Activated CD4-positive, alpha-beta T cell treated with anti-CD3 and anti-CD28 coated beads, Interleukin-2, amount 50 U/mL, for 1 hour (primary cell): ENCODE data around the gene MYO19.

Source experiments
- DNase-seq: peaks from one replicate; pipeline ENCODE4 v3.0.0-alpha.2; 2020

The MYO19 gene

GRCh38 chr17:36534840-36535668 is at the start of gene MYO19, which contains the start of gene PIGW:
Gene MYO19, minus strand, starts transcription at chr17:36534868. Its CDS starts 2,330 bp downstream, at chr17:36532538.
Gene PIGW, plus strand, starts transcription at chr17:36534987. Its CDS starts 2,115 bp downstream, at chr17:36537102.
- peak; percentile 80 for DNase-seq

GRCh38 chr17:36583787-36584186 is 49.1 kb upstream of the MYO19 start:
- no peak for DNase-seq

DNA sequence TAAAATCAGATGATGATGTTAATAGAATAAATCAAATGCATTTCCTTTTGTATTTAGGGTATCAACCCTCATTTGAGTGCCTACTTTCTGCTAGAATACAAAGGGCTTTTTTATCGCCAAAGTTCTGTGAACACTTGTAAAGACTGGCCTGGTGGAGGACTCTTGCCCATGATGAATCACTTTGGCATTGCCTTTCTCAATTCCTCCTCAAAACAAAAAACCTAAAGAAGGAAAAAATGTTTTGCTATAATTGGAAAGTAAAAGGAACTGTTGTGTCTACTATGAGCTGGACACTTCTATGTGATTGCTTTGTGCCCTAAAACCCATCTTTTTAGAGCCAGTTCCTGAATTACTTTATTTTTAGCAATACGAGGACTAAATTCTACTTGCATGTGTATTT is 44.0 kb upstream of the MYO19 start:
- no peak for DNase-seq

DNA sequence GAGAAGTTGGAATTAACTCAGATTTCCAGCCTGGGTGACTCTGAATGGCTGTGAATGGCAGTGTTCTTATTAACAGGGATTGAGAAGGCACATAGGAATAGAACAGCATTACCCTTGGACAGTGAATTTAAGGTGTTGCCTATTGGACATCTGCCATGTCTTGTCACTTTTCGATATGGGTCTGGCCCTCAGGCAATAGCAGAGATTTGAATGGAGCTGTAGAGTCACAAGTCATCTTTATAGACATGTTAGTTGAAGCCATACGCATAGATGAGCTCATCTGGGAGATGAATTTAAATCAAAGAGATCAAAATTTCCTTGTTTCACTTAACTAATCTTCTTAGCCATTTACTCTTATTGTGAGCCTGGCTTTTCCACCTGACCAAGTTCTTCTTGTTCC is 42.1 kb upstream of the MYO19 start:
- DNase-seq = no peak

DNA sequence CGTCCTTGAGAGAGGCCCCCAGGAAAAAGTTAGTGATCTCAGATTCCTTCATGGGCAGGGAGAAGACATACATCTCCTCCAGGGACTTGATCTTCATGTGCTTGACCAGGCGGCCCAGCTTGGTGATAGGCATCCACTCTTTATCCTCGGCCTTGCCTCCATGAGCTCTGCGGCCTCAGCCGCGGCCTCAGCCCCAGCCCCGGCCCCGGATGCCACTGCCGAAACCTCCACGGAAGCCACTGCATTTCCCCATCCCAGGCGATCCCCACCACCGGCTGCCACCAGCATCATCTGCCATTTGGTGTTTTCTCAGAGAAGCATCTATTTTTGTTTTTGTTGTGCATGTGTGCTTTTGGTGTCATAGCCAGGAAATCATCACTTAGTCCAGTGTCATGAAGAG is 40.4 kb upstream of the MYO19 start:
- DNase-seq = no peak

GRCh38 chr17:36566081-36566480 is 31.4 kb upstream of the MYO19 start:
- DNase-seq = no peak

- DNase-seq = no peak
Measured at GRCh38 chr17:36553459-36553858, 18.8 kb upstream of the MYO19 start.

GRCh38 chr17:36550491-36551417 is 16.1 kb upstream of the MYO19 start:
- DNase-seq = no peak

DNA sequence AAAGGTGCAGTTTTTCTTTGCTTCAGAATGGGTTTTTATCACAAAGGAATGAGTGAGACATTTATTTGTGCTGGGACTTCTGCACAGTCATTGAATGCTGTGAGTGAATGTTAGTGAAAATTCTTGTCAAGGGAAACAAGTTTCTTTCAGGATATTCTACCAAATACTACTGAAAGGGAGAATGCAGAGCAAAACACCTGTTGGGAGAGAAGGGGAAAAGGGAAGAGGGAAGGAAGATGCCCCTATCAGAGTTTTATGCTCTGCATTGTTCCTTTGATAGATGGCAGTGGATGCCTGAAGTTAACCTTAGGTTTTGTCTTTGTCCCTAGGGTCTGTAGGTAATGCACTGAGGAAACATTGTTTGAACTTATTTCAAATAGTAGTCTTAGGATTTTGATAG is 13.1 kb upstream of the MYO19 start:
- no peak for DNase-seq

GRCh38 chr17:36546418-36547093 is 11.9 kb upstream of the MYO19 start:
- no peak for DNase-seq

DNA sequence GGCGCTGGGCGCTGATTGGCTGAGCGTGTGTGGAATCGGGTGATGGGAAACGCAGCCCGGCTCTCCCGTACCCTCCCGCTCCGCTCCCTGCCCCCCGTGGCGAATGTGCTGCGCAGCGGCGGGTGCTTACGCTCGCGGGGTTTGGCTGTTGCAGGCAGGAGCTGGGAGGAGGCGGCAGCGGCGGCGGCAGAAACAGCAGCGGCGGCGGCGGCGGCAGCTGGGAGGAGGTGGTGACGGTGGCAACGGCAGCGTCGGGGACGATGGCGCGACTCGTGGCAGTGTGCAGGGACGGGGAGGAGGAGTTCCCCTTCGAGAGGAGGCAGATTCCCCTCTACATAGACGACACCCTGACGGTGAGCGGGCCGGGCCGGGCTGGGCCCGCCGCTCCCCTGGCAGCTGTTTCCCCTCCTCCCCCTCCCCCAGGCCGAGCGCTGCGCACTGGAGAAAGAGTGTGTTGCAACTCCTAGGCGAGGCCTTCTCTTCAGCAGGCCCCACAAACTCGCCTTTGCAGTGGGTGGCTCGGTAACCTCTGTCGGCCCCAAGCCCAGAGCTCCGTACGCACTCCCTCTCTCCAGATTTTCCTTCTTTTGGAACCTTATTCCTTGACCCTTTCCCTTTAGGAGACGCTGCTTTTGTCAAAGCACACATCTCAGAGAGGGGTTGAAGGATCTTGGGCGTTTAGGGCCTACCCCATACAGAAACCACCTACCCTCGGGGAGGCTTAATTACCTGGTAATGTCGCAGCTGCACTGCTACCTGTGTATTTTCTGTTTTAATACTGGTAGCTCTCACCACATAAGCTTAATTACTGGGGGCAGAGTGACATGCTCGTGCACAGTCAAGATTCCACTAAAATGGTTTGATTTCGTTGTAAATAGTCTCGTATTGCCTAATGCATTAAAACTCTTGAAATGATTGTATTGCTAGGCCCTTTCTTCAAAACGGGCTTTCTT is 11.1 kb upstream of the MYO19 start:
- DNase-seq = peak; percentile 97

DNA sequence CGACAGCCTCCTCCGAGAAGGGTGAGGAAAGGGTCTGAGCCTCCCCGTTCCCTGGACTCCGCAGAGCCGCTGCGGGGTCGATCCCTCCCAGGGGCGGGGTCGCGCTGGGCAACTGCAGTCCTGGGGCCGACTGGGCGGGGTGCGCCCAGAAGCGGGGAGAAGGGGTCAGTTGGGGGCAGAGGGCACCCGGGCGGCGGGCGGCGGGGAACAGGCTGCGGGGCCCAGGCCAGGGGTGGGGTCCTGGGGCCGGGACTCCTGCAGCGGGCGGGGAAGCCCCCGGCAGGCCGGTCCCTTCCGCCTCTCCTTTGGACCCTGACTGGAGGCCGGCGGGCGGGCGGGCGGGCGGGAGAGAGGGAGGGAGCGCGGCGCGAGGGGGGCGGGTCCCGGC is 10.4 kb upstream of the MYO19 start:
- DNase-seq = no peak

- peak; percentile 91 for DNase-seq
Measured at GRCh38 chr17:36544307-36545076, 9.8 kb upstream of the MYO19 start, which contains the start of gene GGNBP2. Gene GGNBP2, plus strand, starts transcription at chr17:36544919. Its CDS starts 806 bp downstream, at chr17:36545725.

DNA sequence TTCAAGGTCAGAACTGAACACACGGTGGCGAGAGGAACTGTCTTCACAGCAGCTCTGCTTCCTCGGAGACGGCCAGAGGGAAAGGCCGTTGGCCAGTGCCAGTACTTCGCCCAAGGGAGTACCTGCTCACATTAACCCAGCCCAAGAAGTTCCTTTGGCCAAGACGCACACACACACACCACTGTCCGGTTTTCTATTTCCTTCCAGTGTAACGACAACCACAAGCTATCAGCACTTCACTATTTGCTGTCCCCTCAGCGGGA is 9.3 kb upstream of the MYO19 start:
- DNase-seq = no peak

- no peak for DNase-seq
Measured at GRCh38 chr17:36542755-36543154, 8.1 kb upstream of the MYO19 start.

GRCh38 chr17:36540696-36541095 is 6.0 kb upstream of the MYO19 start:
- no peak for DNase-seq

- no peak for DNase-seq
Measured at GRCh38 chr17:36535669-36536081, 1.0 kb upstream of the MYO19 start.

DNA sequence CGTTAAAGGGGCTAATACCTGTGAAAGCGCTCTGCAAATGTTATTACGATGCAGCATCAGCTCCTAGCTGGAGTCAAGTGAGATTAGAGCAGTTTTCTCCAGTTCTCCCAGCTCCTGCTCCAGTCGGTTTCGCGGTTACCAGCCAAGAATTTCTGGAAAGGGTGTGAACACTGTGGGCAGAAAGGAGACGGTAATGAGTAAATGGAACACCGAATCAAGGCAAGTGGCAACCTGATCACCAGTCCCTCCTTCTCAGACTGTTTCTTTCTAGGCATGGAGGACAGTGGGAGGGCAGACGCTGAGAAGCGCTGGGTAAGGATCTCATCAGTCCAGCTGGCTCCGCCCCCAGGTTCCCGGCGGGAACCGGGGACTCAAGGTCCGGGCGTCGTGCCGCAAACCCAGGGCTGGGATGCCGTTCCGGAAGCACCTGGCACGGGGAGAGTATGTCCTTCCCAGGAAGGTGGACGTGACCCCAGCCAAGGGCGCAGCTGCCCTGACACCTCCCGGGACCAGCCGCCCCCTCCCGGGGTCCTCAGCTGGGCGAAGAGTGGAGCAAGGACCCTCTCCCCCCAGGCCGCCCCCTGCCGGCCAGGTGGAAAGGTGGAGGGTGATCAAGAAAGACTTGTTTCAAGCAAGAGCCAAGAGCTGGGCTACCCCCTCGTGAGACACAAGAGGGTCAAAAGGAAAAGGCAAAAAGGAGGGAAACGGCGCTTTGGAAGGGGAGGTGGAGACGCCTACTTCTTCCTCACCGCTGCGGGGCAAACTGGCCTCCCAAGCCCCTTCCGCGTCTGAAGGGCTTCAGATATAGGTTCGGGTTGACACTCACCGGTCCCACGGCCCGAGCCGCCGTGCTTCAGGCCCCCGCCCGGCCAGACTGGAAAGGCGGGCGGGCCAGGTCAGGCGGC is 481 bp downstream of the MYO19 start:
- DNase-seq = peak; percentile 46

GRCh38 chr17:36532435-36532975 is 2.2 kb downstream of the MYO19 start:
- DNase-seq = no peak

DNA sequence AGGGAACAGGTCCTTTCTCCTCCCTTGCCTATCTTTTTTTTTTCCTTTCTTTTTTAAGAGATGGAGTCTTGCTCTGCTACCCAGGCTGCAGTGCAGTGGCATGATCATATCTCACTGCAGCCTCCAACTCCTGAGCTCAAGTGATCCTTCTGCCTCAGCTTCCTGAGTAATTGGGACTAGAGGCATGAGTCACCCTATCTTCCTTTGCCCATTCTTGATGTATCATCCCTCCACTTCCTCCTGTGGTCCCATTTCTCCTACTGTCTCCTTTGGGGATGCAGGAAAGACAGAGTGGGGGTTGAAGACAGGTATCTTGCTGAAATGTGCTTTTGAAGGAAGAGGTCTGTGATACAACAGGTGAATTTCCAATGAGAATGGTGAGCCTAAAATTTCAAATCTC is 5.5 kb downstream of the MYO19 start:
- no peak for DNase-seq
